Nephron (organoid): ENCODE results near the gene MID1.

Experiments used
- H3K27ac Mint-ChIP-seq, 3 experiments: 2 replicates each; pipeline ENCODE4 v1.8.0; 2020; ENCODE audit warnings: mixed read lengths in 3 of 3, mild to moderate bottlenecking in 2 of 3, moderate library complexity in 1 of 3
- H3K27me3 Mint-ChIP-seq: 2 replicates; pipeline ENCODE4 v1.8.0; 2021; ENCODE audit warnings: low read depth, mild to moderate bottlenecking, moderate library complexity, mixed read lengths
- H3K36me3 Mint-ChIP-seq: 2 replicates; pipeline ENCODE4 v1.8.0; 2020; ENCODE audit warnings: low read depth, mixed read lengths
- H3K4me1 Mint-ChIP-seq: 2 replicates; pipeline ENCODE4 v1.8.0; 2020; ENCODE audit warnings: mixed read lengths
- H3K4me3 Mint-ChIP-seq, 3 experiments: 2 replicates each; pipeline ENCODE4 v1.8.0; 2020; ENCODE audit warnings: mild to moderate bottlenecking in 3 of 3, mixed read lengths in 3 of 3, moderate library complexity in 2 of 3
- H3K9me3 Mint-ChIP-seq: 2 replicates; pipeline ENCODE4 v1.8.0; 2020; ENCODE audit warnings: mixed read lengths
- CTCF ChIP-seq, 3 experiments: fragments of 200-600 bp; sonication (generic); IDR thresholded peaks; one replicate each; pipeline ENCODE4 v1.5.0; 2021; ENCODE audit warnings: antibody characterized with exemption in 3 of 3; ENCODE audit not compliant: unreplicated experiment in 3 of 3

Gene MID1

GRCh38 chrX:10457092-10457491 lies 163.3 kb downstream of the MID1 start:
- no peak overlapping the region for H3K27ac Mint-ChIP-seq
- peaks cover 12% of the 10 kb centered on the region for H3K9me3 Mint-ChIP-seq
- H3K4me1 Mint-ChIP-seq, result no peaks in the 10 kb centered on the region
- H3K36me3 Mint-ChIP-seq, result peaks cover 67% of the 10 kb centered on the region
- H3K4me3 Mint-ChIP-seq, result no peak overlapping the region
- no peaks in the 10 kb centered on the region for H3K27me3 Mint-ChIP-seq
- no peak for TF ChIP-seq CTCF (IDR thresholded peaks at IDR 0.05; ENCODE audit: unreplicated experiment in 3 of 3)

DNA sequence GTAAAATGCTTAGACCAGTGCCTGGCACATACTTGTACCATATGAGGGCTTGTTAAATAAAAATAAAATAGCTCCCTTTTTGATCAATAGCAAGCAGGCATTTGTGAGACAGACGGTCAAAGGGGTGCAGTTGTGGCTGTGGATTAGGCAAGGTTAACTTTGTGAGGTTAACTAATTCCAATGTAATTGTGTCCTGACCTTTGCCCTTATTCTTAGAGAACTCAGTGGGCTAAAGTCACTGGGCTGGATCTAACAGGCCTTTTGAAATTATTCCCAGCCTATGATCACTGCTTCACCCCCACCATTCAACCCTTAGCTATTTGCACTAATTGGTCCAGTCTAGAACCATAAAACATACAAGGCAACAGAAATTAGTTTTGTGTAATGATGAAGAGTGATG lies 166.4 kb downstream of the MID1 start:
- H3K9me3 Mint-ChIP-seq, result peaks cover 12% of the 10 kb centered on the region
- no peaks in the 10 kb centered on the region for H3K4me1 Mint-ChIP-seq
- no peaks in the 10 kb centered on the region for H3K27me3 Mint-ChIP-seq
- H3K27ac Mint-ChIP-seq, result no peak overlapping the region
- peaks cover 69% of the 10 kb centered on the region for H3K36me3 Mint-ChIP-seq
- no peak overlapping the region for H3K4me3 Mint-ChIP-seq
- no peak for TF ChIP-seq CTCF (IDR thresholded peaks at IDR 0.05; ENCODE audit: unreplicated experiment in 3 of 3)

DNA sequence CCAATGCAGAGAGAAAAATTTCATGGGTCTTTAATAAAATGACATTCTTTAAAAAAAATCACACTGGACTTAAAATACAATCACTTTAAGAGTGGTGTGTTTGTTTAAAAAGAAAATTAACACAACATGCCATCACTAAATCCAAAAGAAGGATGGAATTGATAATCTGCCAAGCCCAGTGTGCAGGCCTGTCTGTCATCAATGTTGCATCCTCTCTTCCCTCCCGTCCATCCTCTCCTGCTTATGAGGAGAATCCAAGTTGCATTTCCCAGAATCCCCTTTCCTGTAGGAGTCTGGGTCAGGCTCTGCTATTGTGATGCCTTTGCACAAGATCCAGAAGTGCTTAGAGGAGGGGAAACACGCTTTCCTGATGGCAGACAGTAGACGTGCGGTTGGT lies 169.4 kb downstream of the MID1 start:
- no peaks in the 10 kb centered on the region for H3K27me3 Mint-ChIP-seq
- peaks cover 8% of the 10 kb centered on the region for H3K9me3 Mint-ChIP-seq
- H3K27ac Mint-ChIP-seq, result no peak overlapping the region
- H3K4me1 Mint-ChIP-seq, result no peaks in the 10 kb centered on the region
- TF ChIP-seq CTCF (IDR thresholded peaks at IDR 0.05; ENCODE audit: unreplicated experiment in 3 of 3), result no peak
- peaks cover 60% of the 10 kb centered on the region for H3K36me3 Mint-ChIP-seq
- H3K4me3 Mint-ChIP-seq, result no peak overlapping the region

- Mint-ChIP-seq H3K36me3 (peaks cover 59% of the 10 kb centered on the region), H3K27me3 (no peaks in the 10 kb centered on the region), H3K4me1 (no peaks in the 10 kb centered on the region), H3K4me3 (no peak overlapping the region), H3K9me3 (peaks cover 8% of the 10 kb centered on the region), H3K27ac (no peak overlapping the region)
- no peak for TF ChIP-seq CTCF (IDR thresholded peaks at IDR 0.05; ENCODE audit: unreplicated experiment in 3 of 3)
Observed at GRCh38 chrX:10450229-10450958, 170.0 kb downstream of the MID1 start.

GRCh38 chrX:10447564-10448214 lies 172.7 kb downstream of the MID1 start:
- H3K27ac Mint-ChIP-seq, result no peak overlapping the region
- no peaks in the 10 kb centered on the region for H3K27me3 Mint-ChIP-seq
- H3K4me3 Mint-ChIP-seq, result no peak overlapping the region
- TF ChIP-seq CTCF (IDR thresholded peaks at IDR 0.05; ENCODE audit: unreplicated experiment in 3 of 3), result no peak
- H3K9me3 Mint-ChIP-seq, result peaks cover 3% of the 10 kb centered on the region
- no peaks in the 10 kb centered on the region for H3K4me1 Mint-ChIP-seq
- H3K36me3 Mint-ChIP-seq, result peaks cover 37% of the 10 kb centered on the region

GRCh38 chrX:10444204-10444603 lies 176.2 kb downstream of the MID1 start:
- no peaks in the 10 kb centered on the region for H3K4me1 Mint-ChIP-seq
- H3K36me3 Mint-ChIP-seq, result peaks cover 17% of the 10 kb centered on the region
- no peak overlapping the region for H3K27ac Mint-ChIP-seq
- no peaks in the 10 kb centered on the region for H3K27me3 Mint-ChIP-seq
- H3K9me3 Mint-ChIP-seq, result peaks cover 6% of the 10 kb centered on the region
- H3K4me3 Mint-ChIP-seq, result no peak overlapping the region
- no peak for TF ChIP-seq CTCF (IDR thresholded peaks at IDR 0.05; ENCODE audit: unreplicated experiment in 3 of 3)
